ENCODE measurements around the gene C17orf50.

- no peak for TF ChIP-seq GATA3 (IDR thresholded peaks at IDR 0.05; ENCODE audit: low read depth, low read length)
- no peak for TF ChIP-seq GATA2 (IDR thresholded peaks at IDR 0.05; ENCODE audit: low read depth, low read length)
These were observed 20.5 kb upstream of the C17orf50 start for GRCh38 chr17:35740216-35740615.

Measured in SH-SY5Y (cell line).